ENCODE data around the gene ADAMTS8.

ADAMTS8 gene

DNA sequence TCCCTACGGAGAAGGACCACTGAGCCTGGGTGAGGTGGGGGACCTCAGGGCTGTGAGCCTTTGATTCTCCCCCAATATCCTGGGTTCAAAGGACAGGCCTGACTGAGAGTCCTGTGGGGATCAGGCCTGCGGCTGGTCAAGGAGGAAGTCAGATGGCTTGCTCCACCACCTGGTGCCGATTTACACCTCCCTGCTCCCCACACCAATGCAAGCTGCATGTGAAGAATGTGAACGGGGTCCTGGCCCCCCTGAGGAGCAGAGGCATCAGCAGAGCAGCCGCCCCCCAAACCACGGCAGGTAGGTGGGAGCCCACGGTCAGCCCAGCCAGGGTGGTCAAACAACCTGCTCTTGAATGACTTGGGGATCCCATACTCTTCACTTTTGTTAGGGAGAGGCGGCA, 6.7 kb downstream of the ADAMTS8 start:
- Histone ChIP-seq H3K27me3 (ENCODE audit: control insufficient read depth, insufficient read depth, low read length) (peaks cover 10% of the 10 kb centered on the region), H3K9ac (ENCODE audit: low read length) (no peak overlapping the region), H3K9me3 (ENCODE audit: control insufficient read depth, low read depth, low read length) (no peaks in the 10 kb centered on the region), H3K4me1 (ENCODE audit: control insufficient read depth, low read depth, low read length) (peaks cover 5% of the 10 kb centered on the region), H3K4me3 (ENCODE audit: low read length) (no peak overlapping the region), H3K36me3 (ENCODE audit: control insufficient read depth, low read depth, low read length) (no peaks in the 10 kb centered on the region), H3K27ac (ENCODE audit: low read length) (no peak overlapping the region)

DNA sequence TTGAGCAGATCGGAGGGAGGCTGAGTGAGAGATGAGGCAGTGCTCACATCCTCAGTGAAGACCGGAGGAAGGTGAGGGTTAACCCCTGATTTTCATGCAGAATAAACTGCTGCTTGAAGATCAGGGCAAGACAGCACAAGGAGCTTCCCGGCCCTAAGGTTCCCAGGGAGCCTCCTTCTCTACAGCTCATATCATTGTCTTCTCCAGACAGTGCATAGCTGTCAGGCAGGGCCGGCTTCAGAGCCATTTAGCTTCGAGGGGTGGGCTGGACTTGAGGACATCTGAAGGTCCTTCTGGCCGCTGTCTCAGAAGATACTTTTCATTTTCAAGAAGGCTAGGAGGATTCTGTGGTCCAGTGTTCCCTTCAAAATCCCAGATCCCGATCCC, 7.2 kb downstream of the ADAMTS8 start:
- H3K4me1 ChIP-seq (ENCODE audit: control insufficient read depth, low read depth, low read length) = no peaks in the 10 kb centered on the region
- H3K27ac ChIP-seq (ENCODE audit: low read length) = no peak overlapping the region
- H3K36me3 ChIP-seq (ENCODE audit: control insufficient read depth, low read depth, low read length) = no peaks in the 10 kb centered on the region
- no peak overlapping the region for H3K9ac ChIP-seq (ENCODE audit: low read length)
- H3K4me3 ChIP-seq (ENCODE audit: low read length) = no peak overlapping the region
- no peaks in the 10 kb centered on the region for H3K9me3 ChIP-seq (ENCODE audit: control insufficient read depth, low read depth, low read length)
- peaks cover 5% of the 10 kb centered on the region for H3K27me3 ChIP-seq (ENCODE audit: control insufficient read depth, insufficient read depth, low read length)

DNA sequence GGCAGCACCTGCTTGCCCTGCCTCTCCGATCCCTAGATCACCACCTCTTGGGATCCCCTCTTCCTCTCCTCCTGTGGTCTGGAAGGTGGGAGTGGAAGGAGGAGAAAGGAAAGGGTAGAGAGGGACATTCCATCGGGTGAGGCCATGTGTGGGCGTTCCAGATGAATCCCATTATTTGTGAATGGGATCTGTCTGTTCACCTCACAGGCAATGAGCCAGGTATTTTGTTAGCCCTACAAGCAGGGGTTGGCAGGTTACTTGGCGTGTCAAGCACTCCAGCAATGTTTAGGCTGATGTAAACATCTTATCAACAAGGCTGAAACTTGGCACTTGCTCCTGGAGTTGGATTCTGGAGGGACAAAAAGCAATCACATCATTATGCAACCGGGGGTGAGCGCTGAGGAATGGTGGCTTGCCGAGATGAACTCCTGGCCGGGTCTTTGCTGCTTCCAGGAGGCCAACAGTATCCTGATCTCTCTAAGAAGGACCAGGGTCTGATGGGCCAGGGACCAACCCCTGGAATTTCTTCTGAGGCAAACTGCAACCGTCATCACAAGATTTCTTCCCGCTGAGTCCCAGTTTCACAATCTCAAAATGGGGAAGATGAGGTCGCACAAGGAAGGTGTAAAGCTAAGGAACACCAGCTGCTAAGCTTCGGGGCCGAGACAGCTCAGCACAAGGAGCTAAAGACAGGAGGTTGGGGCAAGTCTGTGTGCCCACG, 7.8 kb downstream of the ADAMTS8 start:
- H3K9ac ChIP-seq (ENCODE audit: low read length) = no peak overlapping the region

DNA sequence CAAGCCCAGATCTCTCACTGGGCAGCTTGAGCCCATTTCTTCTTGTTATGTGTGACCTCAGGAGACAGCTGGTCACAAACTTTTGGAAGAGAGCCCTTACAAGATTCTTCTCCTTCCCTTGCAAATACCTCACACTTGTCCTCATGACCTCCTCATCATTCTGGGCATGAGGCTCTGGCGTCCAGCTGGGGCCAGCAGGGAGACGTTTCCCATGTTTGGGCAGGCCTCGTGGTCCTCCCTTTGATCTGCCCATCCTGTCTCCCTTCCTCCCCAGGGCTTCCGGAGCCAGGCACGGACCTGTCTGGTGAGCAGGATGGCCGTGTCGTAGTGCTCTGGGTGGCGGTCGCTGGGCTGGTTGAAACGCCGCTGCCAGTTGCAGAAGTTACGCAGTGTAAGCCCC, 9.7 kb downstream of the ADAMTS8 start:
- no peaks in the 10 kb centered on the region for H3K36me3 ChIP-seq (ENCODE audit: control insufficient read depth, low read depth, low read length)
- H3K4me3 ChIP-seq (ENCODE audit: low read length) = no peak overlapping the region
- H3K27ac ChIP-seq (ENCODE audit: low read length) = no peak overlapping the region
- no peaks in the 10 kb centered on the region for H3K4me1 ChIP-seq (ENCODE audit: control insufficient read depth, low read depth, low read length)
- H3K27me3 ChIP-seq (ENCODE audit: control insufficient read depth, insufficient read depth, low read length) = no peaks in the 10 kb centered on the region
- no peak overlapping the region for H3K9ac ChIP-seq (ENCODE audit: low read length)
- H3K9me3 ChIP-seq (ENCODE audit: control insufficient read depth, low read depth, low read length) = no peaks in the 10 kb centered on the region

More for the DNA sequence above, 7.8 kb downstream of the ADAMTS8 start:
- H3K4me1 ChIP-seq (ENCODE audit: control insufficient read depth, low read depth, low read length) = no peaks in the 10 kb centered on the region
- H3K27me3 ChIP-seq (ENCODE audit: control insufficient read depth, insufficient read depth, low read length) = no peaks in the 10 kb centered on the region
- no peak overlapping the region for H3K27ac ChIP-seq (ENCODE audit: low read length)
- no peaks in the 10 kb centered on the region for H3K9me3 ChIP-seq (ENCODE audit: control insufficient read depth, low read depth, low read length)
- no peak overlapping the region for H3K4me3 ChIP-seq (ENCODE audit: low read length)
- H3K36me3 ChIP-seq (ENCODE audit: control insufficient read depth, low read depth, low read length) = no peaks in the 10 kb centered on the region

GRCh38 chr11:130418210-130418609, 10.2 kb downstream of the ADAMTS8 start:
- no peak overlapping the region for H3K4me3 ChIP-seq (ENCODE audit: low read length)
- no peaks in the 10 kb centered on the region for H3K36me3 ChIP-seq (ENCODE audit: control insufficient read depth, low read depth, low read length)
- no peak overlapping the region for H3K9ac ChIP-seq (ENCODE audit: low read length)
- no peaks in the 10 kb centered on the region for H3K9me3 ChIP-seq (ENCODE audit: control insufficient read depth, low read depth, low read length)
- no peak overlapping the region for H3K27ac ChIP-seq (ENCODE audit: low read length)
- no peaks in the 10 kb centered on the region for H3K27me3 ChIP-seq (ENCODE audit: control insufficient read depth, insufficient read depth, low read length)
- H3K4me1 ChIP-seq (ENCODE audit: control insufficient read depth, low read depth, low read length) = no peaks in the 10 kb centered on the region

DNA sequence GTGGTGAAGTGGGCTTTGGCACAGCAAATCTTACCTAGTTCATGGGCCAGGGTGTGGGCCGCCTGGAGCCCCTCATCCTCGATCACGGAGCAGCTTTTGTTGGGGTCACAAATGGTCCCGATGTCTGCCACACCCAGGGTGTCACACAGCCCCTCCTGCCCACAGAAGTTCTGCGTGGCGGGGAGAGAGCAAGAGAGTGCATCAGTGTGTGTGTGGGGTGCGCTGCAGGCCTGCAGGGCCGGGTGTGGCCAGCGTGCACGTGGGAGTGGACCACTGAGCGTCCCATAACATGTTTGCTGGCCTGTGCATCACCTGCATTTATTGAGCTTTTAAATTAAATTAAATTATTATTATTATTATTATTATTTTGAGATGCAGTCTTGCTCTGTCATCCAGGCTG, 11.5 kb downstream of the ADAMTS8 start:
- H3K4me3 ChIP-seq (ENCODE audit: low read length) = no peak overlapping the region
- H3K27ac ChIP-seq (ENCODE audit: low read length) = no peak overlapping the region
- H3K36me3 ChIP-seq (ENCODE audit: control insufficient read depth, low read depth, low read length) = no peaks in the 10 kb centered on the region
- H3K9me3 ChIP-seq (ENCODE audit: control insufficient read depth, low read depth, low read length) = no peaks in the 10 kb centered on the region
- no peak overlapping the region for H3K9ac ChIP-seq (ENCODE audit: low read length)
- H3K4me1 ChIP-seq (ENCODE audit: control insufficient read depth, low read depth, low read length) = no peaks in the 10 kb centered on the region
- H3K27me3 ChIP-seq (ENCODE audit: control insufficient read depth, insufficient read depth, low read length) = no peaks in the 10 kb centered on the region

DNA sequence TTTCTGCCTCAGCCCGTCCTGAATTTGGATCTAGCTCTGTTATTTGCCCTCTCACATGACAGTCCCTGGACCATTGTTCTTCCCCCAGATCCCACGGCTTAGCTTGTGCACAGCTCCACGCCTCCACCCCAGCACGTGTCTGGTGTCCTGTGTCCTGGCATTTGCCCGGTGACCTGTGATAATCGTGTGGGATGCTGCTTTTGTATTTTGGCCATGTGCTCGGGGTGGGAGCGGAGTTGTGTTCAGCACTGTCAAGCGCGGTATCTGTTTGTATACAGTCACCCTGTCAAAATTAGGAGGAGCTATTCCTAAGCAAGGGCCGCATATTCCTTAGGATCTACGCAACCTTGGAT, 11.9 kb downstream of the ADAMTS8 start:
- Histone ChIP-seq H3K27ac (ENCODE audit: low read length) (no peak overlapping the region), H3K36me3 (ENCODE audit: control insufficient read depth, low read depth, low read length) (no peaks in the 10 kb centered on the region), H3K9ac (ENCODE audit: low read length) (no peak overlapping the region), H3K4me1 (ENCODE audit: control insufficient read depth, low read depth, low read length) (no peaks in the 10 kb centered on the region), H3K4me3 (ENCODE audit: low read length) (no peak overlapping the region), H3K27me3 (ENCODE audit: control insufficient read depth, insufficient read depth, low read length) (no peaks in the 10 kb centered on the region), H3K9me3 (ENCODE audit: control insufficient read depth, low read depth, low read length) (no peaks in the 10 kb centered on the region)

DNA sequence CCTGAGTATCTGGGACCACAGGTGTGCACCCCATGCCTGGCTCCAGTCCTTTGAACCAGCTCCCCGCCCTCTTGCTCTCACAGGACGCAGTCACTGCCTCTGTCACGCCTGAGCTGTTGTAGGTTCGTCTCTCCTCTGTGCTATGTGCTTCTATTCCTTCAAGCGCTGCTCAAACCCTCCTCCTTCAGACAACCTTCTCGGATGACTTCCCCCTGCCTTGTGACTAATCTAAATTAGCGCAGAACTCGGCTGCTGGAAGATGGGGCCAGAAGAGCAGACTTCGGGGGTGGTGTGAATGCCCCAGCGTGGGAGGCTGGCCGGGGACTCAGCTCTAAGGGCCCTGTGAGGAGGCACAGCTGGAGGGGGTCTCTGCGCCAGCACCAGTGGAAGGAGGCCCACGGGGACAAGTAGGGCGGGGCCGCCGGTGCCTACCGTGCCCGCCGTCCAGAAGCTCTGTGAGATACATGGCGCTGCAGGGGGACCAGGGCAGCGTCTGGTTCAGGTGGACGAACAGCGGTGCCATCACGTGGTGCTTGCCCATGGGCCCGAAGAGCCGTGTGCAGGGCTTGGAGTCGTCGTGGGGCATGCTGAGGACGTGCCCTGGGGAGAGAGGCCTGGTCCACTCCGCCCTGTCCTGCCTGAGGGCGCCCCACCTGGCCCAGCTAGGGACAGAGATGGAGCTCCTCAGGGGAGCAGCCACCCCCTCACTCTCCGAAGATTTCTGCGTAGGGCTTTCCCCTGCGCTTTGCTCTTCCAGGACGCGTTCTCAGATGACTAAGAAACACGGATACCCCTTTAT, 12.5 kb downstream of the ADAMTS8 start:
- Histone ChIP-seq H3K27me3 (ENCODE audit: control insufficient read depth, insufficient read depth, low read length) (no peaks in the 10 kb centered on the region), H3K9me3 (ENCODE audit: control insufficient read depth, low read depth, low read length) (no peaks in the 10 kb centered on the region), H3K4me1 (ENCODE audit: control insufficient read depth, low read depth, low read length) (no peaks in the 10 kb centered on the region), H3K27ac (ENCODE audit: low read length) (no peak overlapping the region), H3K9ac (ENCODE audit: low read length) (no peak overlapping the region), H3K4me3 (ENCODE audit: low read length) (no peak overlapping the region), H3K36me3 (ENCODE audit: control insufficient read depth, low read depth, low read length) (no peaks in the 10 kb centered on the region)

- Histone ChIP-seq H3K27me3 (ENCODE audit: control insufficient read depth, insufficient read depth, low read length) (no peaks in the 10 kb centered on the region), H3K9ac (ENCODE audit: low read length) (no peak overlapping the region), H3K36me3 (ENCODE audit: control insufficient read depth, low read depth, low read length) (no peaks in the 10 kb centered on the region), H3K9me3 (ENCODE audit: control insufficient read depth, low read depth, low read length) (no peaks in the 10 kb centered on the region), H3K4me3 (ENCODE audit: low read length) (no peak overlapping the region), H3K27ac (ENCODE audit: low read length) (no peak overlapping the region), H3K4me1 (ENCODE audit: control insufficient read depth, low read depth, low read length) (no peaks in the 10 kb centered on the region)
These were observed 14.0 kb downstream of the ADAMTS8 start for GRCh38 chr11:130414107-130415080.

- Histone ChIP-seq H3K27ac (ENCODE audit: low read length) (no peak overlapping the region), H3K4me1 (ENCODE audit: control insufficient read depth, low read depth, low read length) (no peaks in the 10 kb centered on the region), H3K9ac (ENCODE audit: low read length) (no peak overlapping the region), H3K27me3 (ENCODE audit: control insufficient read depth, insufficient read depth, low read length) (no peaks in the 10 kb centered on the region), H3K4me3 (ENCODE audit: low read length) (no peak overlapping the region), H3K36me3 (ENCODE audit: control insufficient read depth, low read depth, low read length) (no peaks in the 10 kb centered on the region), H3K9me3 (ENCODE audit: control insufficient read depth, low read depth, low read length) (no peaks in the 10 kb centered on the region)
These were observed 14.9 kb downstream of the ADAMTS8 start for GRCh38 chr11:130413405-130414106.

GRCh38 chr11:130411223-130411622, 17.2 kb downstream of the ADAMTS8 start:
- no peak overlapping the region for H3K9ac ChIP-seq (ENCODE audit: low read length)
- H3K36me3 ChIP-seq (ENCODE audit: control insufficient read depth, low read depth, low read length) = peaks cover under 1% of the 10 kb centered on the region
- no peak overlapping the region for H3K4me3 ChIP-seq (ENCODE audit: low read length)
- no peaks in the 10 kb centered on the region for H3K4me1 ChIP-seq (ENCODE audit: control insufficient read depth, low read depth, low read length)
- no peaks in the 10 kb centered on the region for H3K27me3 ChIP-seq (ENCODE audit: control insufficient read depth, insufficient read depth, low read length)
- H3K27ac ChIP-seq (ENCODE audit: low read length) = no peak overlapping the region
- H3K9me3 ChIP-seq (ENCODE audit: control insufficient read depth, low read depth, low read length) = no peaks in the 10 kb centered on the region

Measured in iPS-18a (cell line).